HUES48 (cell line): ENCODE results near the gene CSRP1.
"Not testable (repeated sequence)": the region's sequence is repeated elsewhere in the genome, so short reads cannot be mapped to it uniquely, and the experiment has no call there.

Experiments used
- H3K27ac ChIP-seq: one replicate; pipeline ENCODE4 v1.7.0; 2013; ENCODE audit warnings: low read depth, low read length, inconsistent platforms
- H3K27me3 ChIP-seq: 2 replicates; pipeline ENCODE4 v1.6.1; 2013; ENCODE audit warnings: mild to moderate bottlenecking, low read length; ENCODE audit not compliant: control insufficient read depth, insufficient read depth
- H3K36me3 ChIP-seq: 2 replicates; pipeline ENCODE4 v1.6.1; 2013; ENCODE audit warnings: low read length; ENCODE audit not compliant: control insufficient read depth, insufficient read depth
- H3K4me1 ChIP-seq: 2 replicates; pipeline ENCODE4 v1.6.1; 2013; ENCODE audit warnings: mild to moderate bottlenecking, low read length; ENCODE audit not compliant: control insufficient read depth, insufficient read depth
- H3K4me3 ChIP-seq: 2 replicates; pipeline ENCODE4 v1.5.1; 2013; ENCODE audit warnings: mild to moderate bottlenecking, low read depth, low read length
- H3K9ac ChIP-seq: 2 replicates; pipeline ENCODE4 v1.6.1; 2013; ENCODE audit warnings: mild to moderate bottlenecking, low read depth, low read length, moderate library complexity
- H3K9me3 ChIP-seq: 2 replicates; pipeline ENCODE4 v1.6.1; 2013; ENCODE audit warnings: low read length; ENCODE audit not compliant: control insufficient read depth, insufficient read depth

CSRP1 gene

DNA sequence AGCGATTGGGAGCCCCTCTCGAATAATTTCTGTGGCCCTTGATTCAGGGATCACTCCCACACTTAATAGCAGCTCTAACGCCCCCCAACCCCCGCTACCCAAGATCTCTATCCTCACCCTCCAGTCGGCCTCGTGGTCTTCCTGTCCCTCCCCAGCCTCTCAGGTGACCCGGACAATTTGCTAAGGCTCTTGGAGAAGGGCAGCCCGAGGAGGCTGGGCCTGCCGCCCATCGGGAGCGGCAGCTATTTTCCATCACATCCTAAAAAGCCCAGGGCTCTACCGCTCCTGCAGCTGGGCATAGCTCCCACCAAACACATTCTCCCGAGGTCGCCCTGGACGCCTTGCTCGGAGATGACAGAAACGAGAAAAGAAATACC, 25.9 kb downstream of the CSRP1 start:
- no peaks in the 10 kb centered on the region for H3K36me3 ChIP-seq
- no peak overlapping the region for H3K27ac ChIP-seq
- 0 out of 2 replicates have a peak overlapping the region, but pooled peaks have one; percentile 25 for H3K9ac ChIP-seq
- no peaks in the 10 kb centered on the region for H3K9me3 ChIP-seq
- peaks cover 8% of the 10 kb centered on the region; the same call in 1 of the 2 replicates for H3K4me1 ChIP-seq
- H3K27me3 ChIP-seq: peaks cover 10% of the 10 kb centered on the region
- H3K4me3 ChIP-seq: peak overlapping the region; percentile 55

DNA sequence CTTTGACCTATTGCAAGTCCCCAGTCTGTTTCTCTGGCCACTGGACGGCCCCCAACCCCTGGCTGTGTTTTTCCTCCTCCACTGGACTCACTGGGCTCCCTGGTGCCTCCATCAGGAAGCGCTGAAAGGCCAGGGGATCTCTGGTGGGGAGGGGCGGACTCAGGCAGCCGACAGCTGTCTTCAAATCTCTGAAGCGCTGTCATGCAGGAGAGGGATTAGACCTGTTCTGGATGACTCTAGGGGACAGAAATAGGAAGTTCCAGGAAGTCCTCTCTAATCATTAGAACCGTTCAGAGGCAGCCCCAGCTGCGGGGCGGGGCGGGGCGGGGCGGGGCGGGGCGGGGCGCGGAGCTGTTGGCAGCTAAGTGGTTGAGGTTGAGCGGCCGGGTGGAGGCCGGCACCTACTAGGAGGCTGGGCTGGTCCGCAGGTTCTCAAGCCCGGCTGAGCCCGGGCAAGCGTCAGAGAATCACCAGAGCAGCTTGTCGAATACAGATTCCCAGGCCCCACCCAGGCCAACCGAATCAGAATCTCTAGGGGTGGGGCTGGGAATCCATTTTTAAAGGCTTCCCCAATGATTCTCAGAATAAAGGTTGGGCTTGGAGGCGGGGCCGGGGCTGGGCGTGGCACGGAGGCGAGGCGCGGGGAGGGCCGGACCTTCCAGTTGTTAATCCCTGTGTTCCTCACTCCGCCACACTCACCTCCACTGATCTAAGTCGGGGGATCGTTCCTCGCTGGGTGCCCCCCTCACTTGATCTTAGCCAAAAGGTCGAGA, 26.5 kb downstream of the CSRP1 start:
- Histone ChIP-seq H3K9me3 (no peaks in the 10 kb centered on the region), H3K27me3 (peaks cover 10% of the 10 kb centered on the region), H3K27ac (no peak overlapping the region), H3K9ac (0 out of 2 replicates have a peak overlapping the region, but pooled peaks have one; percentile 25), H3K4me3 (peak overlapping the region; percentile 55), H3K4me1 (peaks cover 8% of the 10 kb centered on the region; the same call in 1 of the 2 replicates), H3K36me3 (no peaks in the 10 kb centered on the region)

- Histone ChIP-seq H3K4me1 (peaks cover 8% of the 10 kb centered on the region; the same call in 1 of the 2 replicates), H3K9ac (no peak overlapping the region), H3K4me3 (no peak overlapping the region), H3K27ac (no peak overlapping the region), H3K36me3 (no peaks in the 10 kb centered on the region), H3K27me3 (peaks cover 10% of the 10 kb centered on the region), H3K9me3 (no peaks in the 10 kb centered on the region)
Observed at GRCh38 chr1:201479201-201479730, 27.7 kb downstream of the CSRP1 start.

- not testable (repeated sequence) for H3K27me3 ChIP-seq, H3K9me3 ChIP-seq, H3K4me3 ChIP-seq, H3K27ac ChIP-seq, H3K9ac ChIP-seq, H3K4me1 ChIP-seq, H3K36me3 ChIP-seq
Observed at GRCh38 chr1:201478666-201479065, 28.3 kb downstream of the CSRP1 start.

DNA sequence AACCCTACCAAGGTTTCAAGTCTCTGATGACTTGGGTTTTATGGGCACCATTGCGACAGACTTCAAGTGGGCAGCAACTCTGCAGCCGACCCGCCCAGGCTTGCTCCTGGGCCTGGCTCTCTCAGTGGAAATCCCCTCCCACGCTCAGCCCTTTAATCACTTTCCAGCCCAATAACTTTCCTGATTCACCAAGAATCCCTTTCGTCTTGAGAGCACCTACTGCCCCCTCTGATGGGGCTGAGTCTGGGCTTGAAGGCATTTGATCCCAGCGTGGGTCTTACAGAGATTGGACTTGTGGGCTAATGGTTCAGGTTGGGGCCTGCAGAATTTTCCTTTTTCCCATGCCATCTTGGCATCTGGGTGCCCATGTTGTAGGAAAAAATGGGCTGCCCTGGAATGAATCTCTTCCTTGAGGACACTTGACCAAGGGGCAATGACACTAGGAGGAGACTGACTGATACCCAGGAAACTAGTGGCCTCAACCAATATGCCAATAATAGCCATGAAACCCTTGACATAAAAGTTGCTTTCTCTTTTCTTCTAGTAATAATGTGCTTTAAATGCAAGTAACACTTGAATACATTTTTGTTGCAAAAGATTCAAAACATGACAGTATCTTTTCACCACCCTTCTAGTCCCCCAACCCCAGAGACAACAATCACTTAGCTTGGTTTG, 30.1 kb downstream of the CSRP1 start:
- Histone ChIP-seq H3K27me3 (peaks cover 11% of the 10 kb centered on the region), H3K4me1 (peaks cover 8% of the 10 kb centered on the region; the same call in 1 of the 2 replicates), H3K9ac (no peak overlapping the region)

DNA sequence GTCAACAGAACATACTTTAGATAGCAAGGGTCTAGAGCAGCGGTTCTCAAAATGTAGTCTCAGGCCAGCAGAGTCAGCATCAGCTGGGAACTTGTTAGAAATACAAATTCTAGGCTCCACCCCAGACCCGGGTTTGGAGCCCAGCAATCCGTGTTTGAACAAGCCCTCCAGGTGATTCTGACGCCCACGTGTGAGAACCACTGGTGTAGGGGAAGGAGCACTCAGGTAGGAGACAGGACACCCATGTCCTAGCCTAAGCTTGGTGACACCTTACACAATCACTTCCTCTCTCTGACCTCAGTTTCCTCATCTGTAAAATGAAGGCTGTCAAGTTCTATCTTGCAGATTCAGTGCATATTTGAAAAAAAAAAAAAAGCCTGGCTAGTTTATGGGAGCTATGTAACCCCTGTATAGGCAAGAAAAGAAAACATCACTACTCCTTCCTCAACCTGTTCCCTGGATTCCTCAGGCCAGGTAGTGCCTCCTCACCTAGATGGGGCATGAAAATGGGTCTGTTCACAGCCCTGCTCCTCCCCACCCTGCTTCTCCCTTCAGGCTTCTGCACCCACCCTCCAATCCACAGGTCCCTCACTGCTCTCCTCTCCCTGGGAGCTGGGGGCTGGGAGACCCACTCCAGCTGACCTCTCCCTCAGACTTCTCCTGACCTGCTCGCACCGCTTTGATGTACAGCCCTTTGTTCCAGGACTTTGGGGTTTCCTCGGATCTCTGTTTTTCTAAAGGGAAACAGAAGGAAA, 30.8 kb downstream of the CSRP1 start:
- H3K4me3 ChIP-seq: no peak overlapping the region
- no peaks in the 10 kb centered on the region for H3K36me3 ChIP-seq
- H3K9me3 ChIP-seq: no peaks in the 10 kb centered on the region
- H3K4me1 ChIP-seq: peaks cover 8% of the 10 kb centered on the region; the same call in 1 of the 2 replicates
- no peak overlapping the region for H3K27ac ChIP-seq
- H3K27me3 ChIP-seq: peaks cover 12% of the 10 kb centered on the region
- H3K9ac ChIP-seq: no peak overlapping the region

More for the DNA sequence above, 30.1 kb downstream of the CSRP1 start:
- Histone ChIP-seq H3K4me3 (no peak overlapping the region), H3K36me3 (no peaks in the 10 kb centered on the region), H3K27ac (no peak overlapping the region), H3K9me3 (no peaks in the 10 kb centered on the region)

DNA sequence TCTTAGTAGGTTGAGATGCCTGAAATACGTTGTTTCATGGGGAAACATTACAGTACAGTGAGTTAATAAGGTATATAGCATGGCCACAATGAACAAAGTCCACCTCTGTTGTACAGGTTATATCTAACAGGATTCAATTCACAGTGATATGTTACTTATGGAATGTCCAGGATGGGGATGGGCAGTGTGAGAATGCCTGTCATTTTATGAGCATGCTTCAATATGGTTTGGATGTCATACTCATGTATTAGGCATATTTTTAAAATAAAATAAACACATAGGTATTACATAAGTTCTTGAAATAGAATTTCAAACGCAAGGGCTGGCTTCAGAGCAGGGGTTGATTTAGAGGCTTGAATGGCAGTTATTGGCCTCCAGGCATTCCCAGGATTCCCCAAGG, 31.8 kb downstream of the CSRP1 start:
- Histone ChIP-seq H3K27me3 (peaks cover 17% of the 10 kb centered on the region), H3K4me3 (no peak overlapping the region), H3K9ac (no peak overlapping the region)

GRCh38 chr1:201473296-201473695, 33.6 kb downstream of the CSRP1 start:
- no peak overlapping the region for H3K9ac ChIP-seq
- peaks cover 10% of the 10 kb centered on the region for H3K4me1 ChIP-seq
- H3K9me3 ChIP-seq: no peaks in the 10 kb centered on the region
- no peak overlapping the region for H3K4me3 ChIP-seq
- no peak overlapping the region for H3K27ac ChIP-seq
- H3K27me3 ChIP-seq: peaks cover 30% of the 10 kb centered on the region
- no peaks in the 10 kb centered on the region for H3K36me3 ChIP-seq

More for the DNA sequence above, 31.8 kb downstream of the CSRP1 start:
- Histone ChIP-seq H3K4me1 (peaks cover 10% of the 10 kb centered on the region), H3K9me3 (no peaks in the 10 kb centered on the region), H3K36me3 (no peaks in the 10 kb centered on the region), H3K27ac (no peak overlapping the region)

DNA sequence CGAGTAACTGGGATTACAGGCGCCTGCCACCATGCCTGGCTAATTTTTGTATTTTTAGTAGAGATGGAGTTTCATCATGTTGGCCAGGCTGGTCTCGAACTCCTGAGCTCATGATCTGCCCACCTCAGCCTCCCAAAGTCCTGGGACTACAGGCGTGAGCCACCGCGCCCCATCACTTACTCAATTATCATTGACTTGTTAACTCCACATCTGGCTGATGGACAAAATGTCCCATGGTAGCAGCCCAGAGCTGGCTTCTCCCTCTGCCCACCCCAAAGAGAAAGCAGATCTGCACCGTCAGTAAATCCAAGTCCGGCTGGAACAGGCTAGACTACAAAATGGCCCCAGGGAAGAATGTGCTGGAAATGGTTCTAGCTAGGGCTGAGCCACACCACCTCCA, 34.6 kb downstream of the CSRP1 start:
- H3K4me1 ChIP-seq: peaks cover 18% of the 10 kb centered on the region
- not testable (repeated sequence) for H3K27ac ChIP-seq, H3K9ac ChIP-seq, H3K4me3 ChIP-seq, H3K9me3 ChIP-seq, H3K36me3 ChIP-seq
- peaks cover 39% of the 10 kb centered on the region for H3K27me3 ChIP-seq

GRCh38 chr1:201471772-201472171, 35.2 kb downstream of the CSRP1 start:
- H3K4me1 ChIP-seq: peaks cover 18% of the 10 kb centered on the region
- no peak overlapping the region for H3K9ac ChIP-seq
- no peaks in the 10 kb centered on the region for H3K36me3 ChIP-seq
- no peaks in the 10 kb centered on the region for H3K9me3 ChIP-seq
- H3K27me3 ChIP-seq: peaks cover 39% of the 10 kb centered on the region
- H3K27ac ChIP-seq: no peak overlapping the region
- H3K4me3 ChIP-seq: no peak overlapping the region
